ENCODE data around the gene ARL5B.
"Not testable (repeated sequence)": the region's sequence is repeated elsewhere in the genome, so short reads cannot be mapped to it uniquely, and the experiment has no call there.

- TF ChIP-seq POLR2AphosphoS5 (IDR thresholded peaks at IDR 0.05; ENCODE audit: low read depth, low read length); CTCF (IDR thresholded peaks at IDR 0.05); TCF7L2 (IDR thresholded peaks at IDR 0.05; ENCODE audit: low read depth, low read length); REST (IDR thresholded peaks at IDR 0.05; ENCODE audit: insufficient read depth in 1 of 2, low read depth in 2 of 2, low read length in 1 of 2): not testable (repeated sequence)
Observed at GRCh38 chr10:18627452-18628018, 31.7 kb upstream of the ARL5B start.
